HG02798 (cell line): ENCODE measurements around the gene ADAMTSL5.
"Not testable (repeated sequence)": the region's sequence is repeated elsewhere in the genome, so short reads cannot be mapped to it uniquely, and the experiment has no call there.

Source experiments
- ATAC-seq: cut with Tn5 transposase; IDR thresholded peaks from one replicate; pipeline ENCODE4 v1.9.1; 2021; ENCODE audit warnings: mild to moderate bottlenecking; ENCODE audit not compliant: unreplicated experiment, poor library complexity

Gene ADAMTSL5

DNA sequence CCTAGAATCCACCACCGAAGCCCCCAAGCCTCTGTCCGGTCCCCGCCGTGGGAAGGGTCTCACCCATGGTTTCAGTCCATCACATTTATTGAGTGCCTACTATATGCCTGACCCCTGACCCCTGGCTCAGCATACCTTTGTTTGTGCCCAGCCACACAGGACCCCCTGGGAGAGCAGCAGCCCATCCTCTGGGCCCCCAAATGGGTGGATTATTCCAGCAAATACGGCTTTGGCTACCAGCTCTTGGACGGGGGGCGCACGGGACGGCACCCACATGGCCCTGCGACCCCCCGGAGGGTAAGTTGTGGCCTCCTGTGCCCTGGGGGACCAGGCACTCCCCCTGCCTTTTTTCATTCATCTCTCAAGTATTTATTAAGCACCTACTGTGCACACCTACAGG, 18.8 kb upstream of the ADAMTSL5 start:
- no peak for ATAC-seq

DNA sequence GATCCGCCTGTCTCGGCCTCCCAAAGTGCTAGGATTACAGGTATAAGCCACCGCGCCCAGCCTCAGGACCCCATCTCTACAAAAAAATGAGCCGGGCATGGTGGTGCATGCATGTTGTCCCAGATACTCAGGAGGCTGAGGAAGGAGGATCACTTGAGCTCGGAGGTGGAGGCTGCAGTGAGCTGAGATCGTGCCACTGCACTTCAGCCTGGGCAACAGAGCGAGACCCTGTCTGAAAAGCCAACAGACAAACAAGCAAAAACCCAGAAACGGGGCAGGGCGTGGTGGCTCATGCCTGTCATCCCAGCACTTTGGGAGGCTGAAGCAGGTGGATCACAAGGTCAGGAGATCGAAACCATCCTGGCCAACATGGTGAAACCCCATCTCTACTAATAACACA, 18.0 kb upstream of the ADAMTSL5 start:
- ATAC-seq = not testable (repeated sequence)

- ATAC-seq = no peak
Measured at GRCh38 chr19:1529430-1529816, 16.6 kb upstream of the ADAMTSL5 start.

DNA sequence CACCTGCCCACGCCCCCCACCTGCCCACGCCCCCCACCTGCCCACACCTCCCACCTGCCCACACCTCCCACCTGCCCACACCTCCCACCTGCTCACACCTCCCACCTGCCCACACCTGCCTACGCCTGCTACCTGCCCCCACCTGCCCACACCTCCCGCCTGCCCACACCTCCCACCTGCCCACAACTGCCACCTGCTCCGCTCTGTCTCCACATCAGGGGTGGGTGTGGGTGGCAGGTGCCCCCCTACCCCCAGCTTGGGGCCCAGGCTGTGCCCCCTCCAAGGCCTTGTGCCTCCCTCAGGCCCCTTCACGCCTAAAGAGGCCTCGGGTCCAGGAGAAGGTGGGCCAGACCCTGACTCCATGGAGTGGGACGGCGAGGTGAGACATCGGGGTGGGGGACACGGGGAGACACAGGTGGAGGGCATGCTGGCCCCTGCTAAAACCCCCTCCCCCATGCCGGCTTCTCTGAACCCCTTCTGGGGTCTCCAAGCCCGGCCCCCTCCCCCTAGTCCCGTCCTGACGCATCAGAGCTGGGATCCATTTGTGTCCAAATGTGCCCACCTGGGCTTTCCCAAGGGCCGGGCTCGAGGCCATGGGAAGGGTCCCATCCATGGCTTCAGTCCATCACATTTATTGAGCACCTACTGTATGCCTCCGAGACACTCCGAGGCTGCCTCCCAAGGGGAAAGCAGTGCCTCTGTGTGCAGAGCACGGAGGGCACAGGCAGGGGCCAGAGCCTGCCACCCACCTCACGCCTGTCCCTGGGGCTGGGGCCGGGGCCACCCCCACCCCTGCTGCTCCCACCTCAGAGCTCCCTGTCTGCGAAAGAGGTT, 16.0 kb upstream of the ADAMTSL5 start:
- no peak for ATAC-seq

- ATAC-seq = no peak
Measured at GRCh38 chr19:1527650-1528309, 15.0 kb upstream of the ADAMTSL5 start.

GRCh38 chr19:1526979-1527649, 14.3 kb upstream of the ADAMTSL5 start:
- ATAC-seq = no peak

DNA sequence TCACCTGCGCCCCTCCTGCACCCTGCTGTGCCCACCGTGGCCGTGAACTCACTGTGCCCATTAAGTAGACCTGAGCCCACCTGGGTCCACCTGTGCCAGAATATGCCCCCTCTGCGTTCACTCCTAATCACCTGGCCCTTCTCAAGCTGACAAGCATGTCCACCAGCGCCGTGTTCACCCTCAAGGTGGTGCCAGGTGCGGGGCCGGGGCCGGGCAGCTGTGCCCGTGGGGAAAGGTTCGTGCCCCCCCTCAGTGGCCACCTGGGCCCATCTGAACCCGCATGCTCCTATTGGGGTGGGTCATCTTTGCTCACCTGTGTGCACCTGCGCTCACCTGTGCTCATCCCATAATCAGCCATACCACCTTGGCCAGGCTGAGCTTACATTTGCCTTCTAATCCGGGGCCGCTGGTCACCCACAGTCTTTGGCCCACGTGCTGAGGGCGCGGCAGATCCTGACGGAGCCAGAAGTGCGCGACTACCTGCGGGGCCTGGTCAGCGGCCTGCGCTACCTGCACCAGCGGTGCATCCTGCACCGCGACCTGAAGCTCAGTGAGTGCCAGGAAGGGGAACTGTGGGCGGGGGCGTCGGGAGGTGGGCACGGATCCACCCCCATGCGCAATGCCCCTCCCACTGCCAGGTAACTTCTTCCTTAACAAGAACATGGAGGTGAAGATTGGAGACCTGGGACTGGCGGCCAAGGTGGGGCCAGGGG, 13.4 kb upstream of the ADAMTSL5 start:
- ATAC-seq = no peak

GRCh38 chr19:1525343-1525742, 12.5 kb upstream of the ADAMTSL5 start:
- ATAC-seq = no peak

- ATAC-seq = no peak
Measured at GRCh38 chr19:1524972-1525325, 12.1 kb upstream of the ADAMTSL5 start.

- no peak for ATAC-seq
Measured at GRCh38 chr19:1524287-1524971, 11.6 kb upstream of the ADAMTSL5 start.

GRCh38 chr19:1523412-1524286, 10.8 kb upstream of the ADAMTSL5 start, which contains the start of gene PLK5:
Gene PLK5 (plus strand): TSS chr19:1524077. CDS start chr19:1526997, 2,920 bp downstream.
- ATAC-seq = no peak

- no peak for ATAC-seq
Measured at GRCh38 chr19:1522838-1523237, 10.0 kb upstream of the ADAMTSL5 start.

GRCh38 chr19:1522061-1522460, 9.2 kb upstream of the ADAMTSL5 start:
- no peak for ATAC-seq

DNA sequence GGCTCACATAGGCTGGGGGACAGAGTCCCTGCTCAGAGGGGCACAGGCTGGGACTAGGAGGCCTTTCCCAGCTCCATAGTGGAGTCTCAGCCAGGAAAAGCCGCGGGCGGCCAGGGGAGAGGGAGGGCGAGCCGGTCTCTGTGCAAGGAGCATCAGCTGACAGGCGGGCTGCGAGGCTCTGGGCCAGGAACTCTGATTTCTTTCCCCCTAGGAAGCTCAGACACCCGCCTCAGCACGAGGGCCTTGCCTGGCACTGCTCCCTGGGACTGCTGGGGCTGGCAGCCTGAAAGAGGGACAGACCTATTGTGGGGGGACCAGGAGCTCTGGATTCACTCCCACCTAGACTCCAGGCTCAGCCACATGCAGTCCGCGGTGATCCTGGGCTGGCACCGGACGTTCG, 8.8 kb upstream of the ADAMTSL5 start:
- ATAC-seq = no peak

- ATAC-seq = no peak
Measured at GRCh38 chr19:1520203-1520780, 7.5 kb upstream of the ADAMTSL5 start.

DNA sequence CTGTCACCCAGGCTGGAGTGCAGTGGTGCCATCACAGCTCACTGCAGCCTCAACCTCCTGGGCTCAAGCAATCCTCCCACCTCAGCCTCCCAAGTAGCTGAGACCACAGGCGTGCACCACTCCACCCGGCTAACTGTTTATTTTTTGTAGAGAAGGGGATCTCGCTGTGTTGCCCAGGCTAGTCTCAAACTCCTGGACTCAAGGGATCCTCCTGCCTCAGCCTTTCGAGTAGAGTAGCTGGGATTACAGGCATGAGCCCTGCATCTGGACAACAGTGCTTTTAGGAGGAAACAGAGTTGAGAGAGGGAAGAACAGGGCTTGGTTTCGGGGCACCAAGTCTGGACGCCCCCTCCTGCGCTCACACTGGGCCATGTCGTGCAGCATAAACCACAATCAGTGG, 7.0 kb upstream of the ADAMTSL5 start:
- not testable (repeated sequence) for ATAC-seq

- ATAC-seq = no peak
Measured at GRCh38 chr19:1518471-1518870, 5.7 kb upstream of the ADAMTSL5 start.

- no peak for ATAC-seq
Measured at GRCh38 chr19:1516395-1516753, 3.6 kb upstream of the ADAMTSL5 start.
